Activated CD8-positive, alpha-beta T cell treated with anti-CD3 and anti-CD28 coated beads for 36 hours (primary cell): ENCODE measurements around the gene LSM3. TPM values are rescaled to one million over a fixed set of nuclear protein-coding genes. Genes with fewer than 3 reads are reported as not detected.

ENCODE experiments used
- ATAC-seq: fragments of 200-7000 bp; cut with Tn5 transposase; one replicate; pipeline ENCODE4 v1.10.0; 2021; ENCODE audit warnings: mild to moderate bottlenecking, moderate library complexity
- CTCF ChIA-PET: fragments of 350-600 bp; sonication (Branson Sonifier 250); formaldehyde crosslinking; loops from one replicate; lab custom pipeline; 2021; ENCODE audit warnings: antibody characterized with exemption; lab: Charles Lee
- POLR2A ChIA-PET: fragments of 350-600 bp; sonication (Branson Sonifier 250); formaldehyde crosslinking; loops from one replicate; lab custom pipeline; 2021; ENCODE audit warnings: antibody characterized with exemption; lab: Charles Lee
- DNase-seq: peaks from one replicate; pipeline ENCODE4 v3.0.0-alpha.2; 2020
- H3K27ac Mint-ChIP-seq: one replicate; pipeline ENCODE4 v1.8.0; 2021; ENCODE audit warnings: mild to moderate bottlenecking, mixed read lengths
- H3K27me3 Mint-ChIP-seq: one replicate; pipeline ENCODE4 v1.8.0; 2021; ENCODE audit warnings: mixed read lengths
- H3K36me3 Mint-ChIP-seq: one replicate; pipeline ENCODE4 v1.8.0; 2021; ENCODE audit warnings: low read depth, mixed read lengths
- H3K4me1 Mint-ChIP-seq: one replicate; pipeline ENCODE4 v1.8.0; 2021; ENCODE audit warnings: low read depth, mixed read lengths
- H3K4me3 Mint-ChIP-seq: one replicate; pipeline ENCODE4 v1.8.0; 2021; ENCODE audit warnings: mild to moderate bottlenecking, moderate library complexity, mixed read lengths
- H3K9me3 Mint-ChIP-seq: one replicate; pipeline ENCODE4 v1.8.0; 2021; ENCODE audit warnings: mixed read lengths
- CTCF ChIP-seq: fragments of 200-600 bp; IDR thresholded peaks from one replicate; pipeline ENCODE4 v1.8.0; 2022; ENCODE audit warnings: antibody characterized with exemption, mild to moderate bottlenecking
- intact Hi-C: fragments of 100-400 bp; cut with micrococcal nuclease; formaldehyde crosslinking; loops from one replicate; pipeline ENCODE4 v1.10.0; 2022
- total RNA-seq, 2 experiments: library from RNA; stranded (reverse); gene quantifications; one replicate each; pipeline ENCODE4 v1.2.3, GENCODE V29; 2021

LSM3 gene
- total RNA-seq, 2 experiments from 2014 or later, result 20.0 to 20.5 TPM

- ChIA-PET CTCF (interaction anchor here (1.7 to 3.9 kb wide), 2 partner anchors 24 to 33 kb away, joined by 5 to 24 read pairs; no protein-coding TSS in a partner anchor), POLR2A (no interaction called here)
- intact Hi-C loops, result no loop called here
- Mint-ChIP-seq H3K4me3 (no peak overlapping the region), H3K9me3 (peaks cover 4% of the 10 kb centered on the region), H3K27ac (no peak overlapping the region), H3K27me3 (peaks cover 17% of the 10 kb centered on the region), H3K4me1 (peaks cover 8% of the 10 kb centered on the region), H3K36me3 (peaks cover 3% of the 10 kb centered on the region)
- DNase-seq (no peak), ATAC-seq (no peak)
- no peak for TF ChIP-seq CTCF
Measured at GRCh38 chr3:14236902-14237301, 58.3 kb downstream of the LSM3 start.

- ChIA-PET POLR2A (no interaction called here), CTCF (interaction anchor here (1.7 to 3.9 kb wide), 2 partner anchors 23 to 33 kb away, joined by 5 to 24 read pairs; no protein-coding TSS in a partner anchor)
- Mint-ChIP-seq H3K9me3 (peaks cover 4% of the 10 kb centered on the region), H3K27ac (no peak overlapping the region), H3K4me1 (peaks cover 8% of the 10 kb centered on the region), H3K36me3 (peaks cover 3% of the 10 kb centered on the region), H3K4me3 (no peak overlapping the region), H3K27me3 (peaks cover 14% of the 10 kb centered on the region)
- intact Hi-C loops, result no loop called here
- no peak for DNase-seq
- no peak for TF ChIP-seq CTCF
- ATAC-seq, result no peak
Measured at GRCh38 chr3:14237457-14237856, 58.8 kb downstream of the LSM3 start.

GRCh38 chr3:14238356-14238755, 59.7 kb downstream of the LSM3 start:
- ChIA-PET POLR2A (no interaction called here), CTCF (interaction anchor here (1.0 to 3.9 kb wide), 3 partner anchors 34 to 342 kb away, joined by 3 to 24 read pairs (median 3); no protein-coding TSS in a partner anchor)
- no peak for ATAC-seq
- Mint-ChIP-seq H3K9me3 (peaks cover 4% of the 10 kb centered on the region), H3K4me3 (no peak overlapping the region), H3K36me3 (peaks cover 3% of the 10 kb centered on the region), H3K4me1 (peaks cover 5% of the 10 kb centered on the region), H3K27me3 (peaks cover 10% of the 10 kb centered on the region), H3K27ac (no peak overlapping the region)
- intact Hi-C loops, result no loop called here
- no peak for DNase-seq
- TF ChIP-seq CTCF, result no peak

GRCh38 chr3:14238930-14239329, 60.3 kb downstream of the LSM3 start:
- DNase-seq (no peak), ATAC-seq (no peak)
- CTCF ChIA-PET, result interaction anchor here (1.0 to 1.3 kb wide), 2 partner anchors 72 to 343 kb away, joined by 3 read pairs; no protein-coding TSS in a partner anchor
- H3K9me3 Mint-ChIP-seq, result no peaks in the 10 kb centered on the region
- POLR2A ChIA-PET, result no interaction called here
- H3K4me1 Mint-ChIP-seq, result peaks cover 5% of the 10 kb centered on the region
- H3K36me3 Mint-ChIP-seq, result no peaks in the 10 kb centered on the region
- intact Hi-C loops, result no loop called here
- no peak for TF ChIP-seq CTCF
- no peak overlapping the region for H3K27ac Mint-ChIP-seq
- H3K4me3 Mint-ChIP-seq, result no peak overlapping the region
- H3K27me3 Mint-ChIP-seq, result peaks cover 7% of the 10 kb centered on the region

GRCh38 chr3:14239940-14240339, 61.3 kb downstream of the LSM3 start:
- POLR2A ChIA-PET, result interaction anchor here (0.7 kb wide), 1 partner anchor 588 kb away, joined by 3 read pairs; no protein-coding TSS in a partner anchor
- CTCF ChIA-PET, result no interaction called here
- H3K36me3 Mint-ChIP-seq, result no peaks in the 10 kb centered on the region
- TF ChIP-seq CTCF, result no peak
- ATAC-seq (no peak), DNase-seq (no peak)
- H3K4me3 Mint-ChIP-seq, result no peak overlapping the region
- H3K9me3 Mint-ChIP-seq, result no peaks in the 10 kb centered on the region
- H3K27me3 Mint-ChIP-seq, result peaks cover 5% of the 10 kb centered on the region
- H3K27ac Mint-ChIP-seq, result no peak overlapping the region
- intact Hi-C loops, result no loop called here
- H3K4me1 Mint-ChIP-seq, result peaks cover 3% of the 10 kb centered on the region
